Esophagus squamous epithelium (tissue), 5 donors: Measurements from ENCODE around the gene GSDMA. TPM values are rescaled to one million over a fixed set of nuclear protein-coding genes. Genes with fewer than 3 reads are reported as not detected.

Experiments
- DNase-seq: peaks from one replicate; lab custom pipeline; 2025; lab: John Stamatoyannopoulos, UW
- H3K27ac ChIP-seq, 4 donors: fragments of 200-600 bp; sonication (generic); one replicate each; pipeline ENCODE4 v1.5.1; 2016 to 2019; ENCODE audit warnings: mild to moderate bottlenecking in 1 of 4
- H3K27me3 ChIP-seq, 4 donors: fragments of 200-600 bp; sonication (generic); 1 replicate in 3 of 4; 2 replicates in 1 of 4; pipeline versions ENCODE4 v1.5.1 to v1.6.0; 2017 to 2021; ENCODE audit warnings: antibody characterized with exemption in 1 of 4
- H3K36me3 ChIP-seq, 3 donors: fragments of 200-600 bp; sonication (generic); one replicate each; pipeline ENCODE4 v1.5.1; 2016 to 2019
- H3K4me1 ChIP-seq, 3 donors: fragments of 200-600 bp; sonication (generic); one replicate each; pipeline ENCODE4 v1.5.1; 2017 to 2019
- H3K4me3 ChIP-seq, 4 donors: fragments of 200-600 bp; sonication (generic); 1 replicate in 3 of 4; 2 replicates in 1 of 4; pipeline ENCODE4 v1.5.1; 2016 to 2019; ENCODE audit warnings: mild to moderate bottlenecking in 2 of 4, moderate library complexity in 1 of 4
- H3K9me3 ChIP-seq, 3 donors: fragments of 200-600 bp; sonication (generic); one replicate each; pipeline ENCODE4 v1.5.1; 2016 to 2019
- POLR2A ChIP-seq, 4 donors: fragments of 450-650 bp; IDR thresholded peaks; one replicate each; pipeline ENCODE4 v1.6.1; 2017; ENCODE audit warnings: antibody characterized with exemption in 4 of 4, mild to moderate bottlenecking in 4 of 4, moderate library complexity in 3 of 4
- WGBS, 2 donors: methylation state at CpG; one replicate each; pipeline ENCODE4 v1.1.5; 2018; 5-methylcytosine and 5-hydroxymethylcytosine counted together
- intact Hi-C: fragments of 100-400 bp; cut with DNase I; formaldehyde crosslinking; loops from one replicate; pipeline ENCODE4 v1.15.0; 2022
- total RNA-seq, 4 donors: library from RNA; depleted of rRNA; stranded (reverse); fragments of >200 nt; gene quantifications; one replicate each; pipeline ENCODE4 v1.1.0, GENCODE V29; 2016
- TF ChIP-seq, protein P1 (sequence below), 6 experiments: fragments of 450-650 bp in 4 of 6; fragments of 200-600 bp in 2 of 6; sonication (generic) in 2 of 6; IDR thresholded peaks; one replicate each; pipeline ENCODE4 v1.5.1; 2016 to 2019; ENCODE audit warnings: antibody characterized with exemption in 6 of 6, mild to moderate bottlenecking in 4 of 6, moderate library complexity in 4 of 6
- donor health status: DM: yes; HTN: yes; CAD: no.

The GSDMA gene
- total RNA-seq, 4 donors from 2014 or later, result 1.1 to 3.0 (median 1.8) TPM

DNA sequence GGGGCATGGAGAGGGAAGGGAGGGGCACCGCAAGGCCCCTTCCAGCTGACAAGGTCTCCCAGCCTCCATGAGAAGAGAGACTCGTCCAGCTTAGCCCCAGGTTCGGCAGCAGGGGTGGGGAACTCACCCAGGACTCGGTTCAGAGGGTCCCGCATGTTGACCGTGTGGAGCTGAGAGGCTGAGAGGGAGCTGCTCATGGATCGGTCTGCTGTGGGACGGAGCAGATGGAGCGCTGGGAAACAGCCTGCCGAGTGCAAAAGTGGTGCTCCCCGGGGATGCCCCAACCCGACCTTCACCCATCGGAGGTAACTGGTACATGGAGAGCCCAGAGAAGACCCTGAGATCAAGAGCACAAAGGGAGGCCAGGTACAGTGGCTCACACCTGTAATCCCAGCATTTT is 57.3 kb downstream of the GSDMA start:
- peak overlapping the region in 1 of 4 donors; percentile 77 for H3K27ac ChIP-seq
- intact Hi-C loops, result no loop called here
- TF ChIP-seq POLR2A (IDR thresholded peaks at IDR 0.05), result no peak
- TF ChIP-seq, protein P1, sequence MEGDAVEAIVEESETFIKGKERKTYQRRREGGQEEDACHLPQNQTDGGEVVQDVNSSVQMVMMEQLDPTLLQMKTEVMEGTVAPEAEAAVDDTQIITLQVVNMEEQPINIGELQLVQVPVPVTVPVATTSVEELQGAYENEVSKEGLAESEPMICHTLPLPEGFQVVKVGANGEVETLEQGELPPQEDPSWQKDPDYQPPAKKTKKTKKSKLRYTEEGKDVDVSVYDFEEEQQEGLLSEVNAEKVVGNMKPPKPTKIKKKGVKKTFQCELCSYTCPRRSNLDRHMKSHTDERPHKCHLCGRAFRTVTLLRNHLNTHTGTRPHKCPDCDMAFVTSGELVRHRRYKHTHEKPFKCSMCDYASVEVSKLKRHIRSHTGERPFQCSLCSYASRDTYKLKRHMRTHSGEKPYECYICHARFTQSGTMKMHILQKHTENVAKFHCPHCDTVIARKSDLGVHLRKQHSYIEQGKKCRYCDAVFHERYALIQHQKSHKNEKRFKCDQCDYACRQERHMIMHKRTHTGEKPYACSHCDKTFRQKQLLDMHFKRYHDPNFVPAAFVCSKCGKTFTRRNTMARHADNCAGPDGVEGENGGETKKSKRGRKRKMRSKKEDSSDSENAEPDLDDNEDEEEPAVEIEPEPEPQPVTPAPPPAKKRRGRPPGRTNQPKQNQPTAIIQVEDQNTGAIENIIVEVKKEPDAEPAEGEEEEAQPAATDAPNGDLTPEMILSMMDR (IDR thresholded peaks at IDR 0.05), result no peak
- H3K4me1 ChIP-seq, result peaks cover 13 to 91% (median 64%) of the 10 kb centered on the region in 3 donors
- no peak for DNase-seq
- H3K4me3 ChIP-seq, result no peak overlapping the region
- 97 to 98% methylated on average over 10 to 11 of the region's 13 CpGs for WGBS, 2 donors
- no peaks in the 10 kb centered on the region for H3K9me3 ChIP-seq
- no peaks in the 10 kb centered on the region for H3K27me3 ChIP-seq
- peaks cover 9 to 73% (median 21%) of the 10 kb centered on the region in 3 donors for H3K36me3 ChIP-seq

DNA sequence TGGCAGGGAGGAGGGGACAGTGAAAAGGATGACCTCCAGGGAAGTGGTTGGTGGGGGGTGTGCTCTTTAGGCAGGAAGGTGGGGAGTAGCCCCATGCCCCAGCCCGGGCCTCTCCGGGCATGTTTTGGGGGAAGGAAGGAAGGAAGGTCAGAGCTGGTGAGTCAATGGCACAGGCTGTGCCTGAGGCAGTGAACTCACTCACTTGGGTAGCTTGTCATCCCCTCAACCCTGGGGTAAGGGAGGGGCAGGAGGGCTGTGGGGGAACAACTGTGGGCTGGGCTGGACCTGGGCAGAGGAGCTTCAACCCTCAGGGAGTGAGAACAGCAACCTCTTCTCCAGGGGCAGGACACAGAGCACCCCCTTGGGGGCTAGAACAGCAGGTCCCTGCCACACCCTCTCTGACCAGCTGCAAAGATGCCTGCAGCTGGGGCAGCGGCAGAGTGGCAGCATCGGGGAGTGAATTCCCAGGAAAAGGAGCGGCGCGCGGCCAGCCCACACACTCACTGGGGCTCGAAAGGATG is 58.7 kb downstream of the GSDMA start:
- no peak for DNase-seq
- Histone ChIP-seq H3K36me3 (peaks cover 9 to 87% (median 27%) of the 10 kb centered on the region in 3 donors), H3K4me1 (peaks cover 16 to 96% (median 67%) of the 10 kb centered on the region in 3 donors), H3K27me3 (no peaks in the 10 kb centered on the region), H3K9me3 (no peaks in the 10 kb centered on the region), H3K27ac (peak overlapping the region; percentile 12 to 77 (median 44)), H3K4me3 (no peak overlapping the region)
- TF ChIP-seq, protein P1 (IDR thresholded peaks at IDR 0.05), result no peak
- no peak for TF ChIP-seq POLR2A (IDR thresholded peaks at IDR 0.05)
- WGBS, 2 donors, result 29 to 46% methylated on average over 2 to 7 of the region's 9 CpGs
- intact Hi-C loops, result no loop called here

DNA sequence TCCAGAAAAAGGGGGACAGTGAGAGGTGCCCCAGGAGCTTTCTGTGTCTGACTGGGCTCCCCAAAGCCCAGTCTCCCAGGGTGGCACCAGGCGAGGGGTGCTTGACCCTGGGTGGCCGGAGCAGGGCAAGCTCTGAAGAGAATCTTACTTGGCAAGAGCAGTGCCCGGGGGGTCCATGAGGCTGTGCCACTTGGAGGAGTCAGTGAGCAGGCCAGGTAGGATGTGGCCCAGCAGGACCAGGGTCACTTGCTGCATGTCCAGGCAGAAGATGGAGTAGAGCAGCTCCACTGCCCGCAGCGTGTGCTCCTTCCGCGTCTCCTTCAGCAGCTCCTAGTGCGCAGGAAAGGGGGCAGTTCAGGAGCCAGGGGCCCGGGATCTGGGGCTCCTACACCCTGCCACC is 59.7 kb downstream of the GSDMA start:
- Histone ChIP-seq H3K4me3 (no peak overlapping the region), H3K4me1 (peaks cover 20 to 98% (median 75%) of the 10 kb centered on the region in 3 donors), H3K36me3 (peaks cover 9 to 93% (median 30%) of the 10 kb centered on the region in 3 donors), H3K27me3 (no peaks in the 10 kb centered on the region), H3K27ac (peak overlapping the region in 3 of 4 donors; percentile 13 to 77 (median 74)), H3K9me3 (no peaks in the 10 kb centered on the region)
- no peak for DNase-seq
- TF ChIP-seq, protein P1 (IDR thresholded peaks at IDR 0.05), result no peak
- no peak for TF ChIP-seq POLR2A (IDR thresholded peaks at IDR 0.05)
- 78% methylated on average over 8 of the region's 9 CpGs; no CpG with 5 or more reads in 1 of the 2 donors for WGBS, 2 donors
- intact Hi-C loops, result no loop called here

DNA sequence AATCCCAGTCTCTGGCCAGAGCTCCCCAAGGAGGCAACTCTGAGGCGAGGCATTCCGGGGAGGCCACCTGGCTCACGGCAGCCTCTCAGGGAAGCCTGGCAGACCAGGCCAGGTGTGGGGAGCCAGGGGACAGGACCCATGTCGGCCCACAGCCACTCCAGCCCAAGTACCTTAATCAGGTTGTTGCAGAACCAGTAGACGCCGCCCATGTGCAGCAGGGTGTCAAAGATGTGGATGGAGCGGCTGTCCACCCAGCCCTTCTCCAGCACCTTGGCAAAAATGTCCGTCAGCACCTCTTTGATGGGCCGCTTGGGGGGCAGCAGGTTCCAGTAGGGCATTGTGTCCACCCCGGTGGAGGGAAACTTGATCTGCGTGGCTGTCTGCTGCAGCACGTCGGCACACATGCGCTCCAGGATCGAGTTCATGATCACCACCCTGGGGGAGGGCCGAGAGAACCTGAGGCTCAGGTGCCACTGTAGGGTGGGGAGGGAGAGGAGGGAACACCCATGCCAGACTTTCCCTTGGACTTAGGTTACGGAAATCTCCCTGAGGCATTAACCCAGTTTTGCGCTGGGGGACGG is 60.2 kb downstream of the GSDMA start:
- TF ChIP-seq, protein P1 (IDR thresholded peaks at IDR 0.05), result no peak
- TF ChIP-seq POLR2A (IDR thresholded peaks at IDR 0.05), result no peak
- 51 to 74% methylated on average over 2 to 11 of the region's 19 CpGs for WGBS, 2 donors

DNA sequence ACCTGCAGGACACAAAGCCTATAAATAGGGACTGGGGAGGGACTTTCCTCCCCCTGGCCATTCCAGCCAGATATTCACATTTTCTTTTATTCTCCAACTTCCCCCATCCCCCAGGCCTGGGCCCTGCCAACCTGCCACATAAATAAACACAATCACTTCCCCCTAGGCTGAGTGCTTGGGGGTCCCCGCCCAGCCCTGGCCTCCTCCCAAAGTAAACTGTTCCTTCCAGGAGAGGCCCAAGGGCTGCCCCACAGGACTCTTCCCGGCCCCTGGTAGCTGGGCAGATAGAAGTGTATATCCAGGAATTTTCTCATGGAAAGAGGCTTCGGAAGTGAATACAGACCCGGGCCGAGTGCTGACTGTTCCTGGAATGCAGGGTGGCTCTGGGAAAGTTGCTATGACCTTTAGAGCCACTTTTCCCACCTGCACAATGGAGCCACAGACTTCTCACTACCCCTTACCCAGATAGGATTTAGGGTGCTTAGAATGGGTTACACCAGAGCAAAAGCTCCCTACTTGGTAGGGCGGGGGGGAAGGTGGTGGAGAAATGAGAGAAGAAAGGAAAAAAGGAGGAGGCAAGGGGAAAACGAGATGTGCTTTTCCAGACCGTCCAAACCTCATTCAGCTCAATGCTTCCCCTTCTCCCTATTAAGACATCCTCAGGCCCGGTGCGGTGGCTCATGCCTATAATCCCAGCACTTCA is 60.9 kb downstream of the GSDMA start:
- Histone ChIP-seq H3K36me3 (peaks cover 13 to 97% (median 35%) of the 10 kb centered on the region in 3 donors), H3K9me3 (no peaks in the 10 kb centered on the region), H3K4me1 (peaks cover 20 to 86% (median 64%) of the 10 kb centered on the region in 3 donors), H3K27me3 (no peaks in the 10 kb centered on the region), H3K27ac (peak overlapping the region in 3 of 4 donors; percentile 25 to 77 (median 33)), H3K4me3 (no peak overlapping the region)
- 49 to 65% methylated on average over 9 to 10 of the region's 10 CpGs for WGBS, 2 donors
- intact Hi-C loops, result no loop called here
- no peak for DNase-seq
- TF ChIP-seq, protein P1 (IDR thresholded peaks at IDR 0.05), result no peak
- no peak for TF ChIP-seq POLR2A (IDR thresholded peaks at IDR 0.05)

More for the DNA sequence above, 60.2 kb downstream of the GSDMA start:
- H3K36me3 ChIP-seq, result peaks cover 9 to 97% (median 30%) of the 10 kb centered on the region in 3 donors
- H3K4me3 ChIP-seq, result no peak overlapping the region
- H3K4me1 ChIP-seq, result peaks cover 20 to 93% (median 70%) of the 10 kb centered on the region in 3 donors
- H3K27me3 ChIP-seq, result no peaks in the 10 kb centered on the region
- intact Hi-C loops, result no loop called here
- H3K27ac ChIP-seq, result peak overlapping the region in 2 of 4 donors; percentile 25 to 77
- H3K9me3 ChIP-seq, result no peaks in the 10 kb centered on the region
- no peak for DNase-seq
